K562 (cell line): ENCODE measurements around the gene CIB2.

Experiments used
- CEBPB ChIP-seq: fragments of 450-650 bp; IDR thresholded peaks from 2 replicates; pipeline ENCODE4 v1.6.1; 2016; ENCODE audit warnings: missing genetic modification characterization, missing compliant biosample characterization
- HDAC6 ChIP-seq: IDR thresholded peaks from 2 replicates; pipeline ENCODE4 v1.6.1; 2012; ENCODE audit warnings: low read depth, mild to moderate bottlenecking, control low read depth, inconsistent platforms, low read length, moderate library complexity
- POLR2AphosphoS5 ChIP-seq: IDR thresholded peaks from 2 replicates; pipeline ENCODE4 v1.6.1; 2011; ENCODE audit warnings: mild to moderate bottlenecking, low read depth, low read length, moderate library complexity; ENCODE audit not compliant: control insufficient read depth, insufficient read depth
- TEAD2 ChIP-seq: fragments of 450-650 bp; IDR thresholded peaks from 2 replicates; pipeline ENCODE4 v1.6.1; 2016; ENCODE audit warnings: missing genetic modification characterization, control low read depth, missing compliant biosample characterization

DNA sequence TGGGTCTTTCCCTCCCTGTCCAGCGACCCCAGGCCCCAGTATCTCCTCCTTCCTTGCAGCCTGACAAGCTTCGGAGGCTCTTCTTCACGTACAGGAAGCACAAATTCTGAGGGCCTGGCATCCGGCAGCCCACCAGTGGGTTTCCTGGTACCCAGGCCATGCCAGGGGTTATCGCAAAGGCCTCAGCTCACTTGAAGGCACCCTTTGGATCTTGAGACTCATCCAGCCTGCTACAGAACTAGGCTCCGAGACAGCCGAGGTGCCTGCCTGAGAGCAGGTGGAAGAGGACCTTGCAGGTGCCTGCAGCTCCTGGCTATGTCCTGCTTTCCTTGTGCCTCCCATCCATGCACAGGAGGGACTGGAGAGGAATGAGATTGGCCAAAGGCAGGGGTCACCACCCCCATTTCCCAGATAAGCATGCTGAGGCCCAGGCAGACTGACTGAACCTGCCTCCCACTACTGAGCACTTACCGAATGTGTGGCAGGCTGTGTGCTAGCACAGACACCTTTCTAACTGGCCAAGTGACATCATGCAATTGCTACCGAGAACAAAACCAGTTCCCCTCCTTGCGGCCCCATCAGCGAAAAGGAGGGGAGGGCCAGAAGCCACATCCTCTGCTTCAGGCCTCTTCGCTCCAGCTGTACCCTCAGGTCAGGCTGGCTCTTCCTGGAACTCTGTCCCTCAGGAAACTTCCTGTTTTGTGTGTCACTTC is 27.7 kb downstream of the CIB2 start:
- TF ChIP-seq POLR2AphosphoS5 = no peak
- no peak for TF ChIP-seq HDAC6
- no peak for TF ChIP-seq CEBPB (tag)
- no peak for TF ChIP-seq TEAD2 (tag)
